ENCODE measurements around the gene NCOA1. TPM values are rescaled to one million over a fixed set of nuclear protein-coding genes. Genes with fewer than 3 reads are reported as not detected.

NCOA1 gene
- total and polyA plus RNA-seq, 10 of the 15 experiments (the other 5 are each of a cell fraction or from before 2014, with no cell fraction given), result 1.8 to 35.6 (median 6.1) TPM

DNA sequence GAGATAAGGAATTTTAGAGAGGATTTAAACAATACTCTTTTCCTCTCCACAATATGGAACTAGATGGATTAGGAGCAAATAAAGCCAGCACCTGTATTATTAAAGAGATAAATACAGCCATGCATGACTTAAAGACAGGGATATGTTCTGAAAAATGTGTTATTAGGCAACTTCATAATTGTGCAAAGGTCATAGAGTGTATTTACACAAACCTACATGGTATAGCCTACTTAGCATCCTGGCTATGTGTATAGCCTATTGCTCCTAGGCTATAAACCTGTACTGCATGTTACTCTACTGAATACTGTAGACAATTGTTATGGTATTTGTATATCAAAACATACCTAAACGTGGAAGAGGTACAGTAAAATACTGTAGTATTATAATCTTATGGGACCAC, 249.1 kb downstream of the NCOA1 start:
- ChIA-PET CTCF (interaction anchor here (1.0 kb wide), 1 partner anchor 12 kb away, joined by 3 read pairs; no protein-coding TSS in a partner anchor), RAD21 (ENCODE audit: unreplicated experiment) (no interaction called here), SMC1A (ENCODE audit: uncharacterized antibody, unreplicated experiment) (interaction anchor here (1.1 to 1.4 kb wide), 2 partner anchors 17 to 18 kb away, joined by 4 to 5 read pairs; no protein-coding TSS in a partner anchor), POLR2A (no interaction called here)
- Histone ChIP-seq H3K4me1 (ENCODE audit: control insufficient read depth, insufficient read depth, low read length) (no peaks in the 10 kb centered on the region), H4K20me1 (ENCODE audit: control insufficient read depth, insufficient read depth) (no peaks in the 10 kb centered on the region), H3K9ac (ENCODE audit: control insufficient read depth, insufficient read depth, low read length) (no peak overlapping the region), H3K79me2 (ENCODE audit: control insufficient read depth, insufficient read depth, low read length) (no peaks in the 10 kb centered on the region), H3K27ac (ENCODE audit: control insufficient read depth, insufficient read depth) (no peak overlapping the region), H3K36me3 (ENCODE audit: control insufficient read depth in 2 of 2, insufficient read depth in 2 of 2, low read length in 1 of 2) (peaks cover 0 to 1% of the 10 kb centered on the region in 2 experiments; a peak in 1 of 4 replicates), H3K4me2 (ENCODE audit: control insufficient read depth, insufficient read depth) (no peak overlapping the region), H2AFZ (ENCODE audit: control insufficient read depth, low read depth, low read length) (no peak overlapping the region), H3K27me3 (replicated peaks in 1 of 2; ENCODE audit: control insufficient read depth in 2 of 2, insufficient read depth in 2 of 2, low read length in 1 of 2) (no peaks in the 10 kb centered on the region), H3K9me3 (replicated peaks; ENCODE audit: control insufficient read depth, insufficient read depth, low read length) (no peaks in the 10 kb centered on the region), H3K4me3 (no peak overlapping the region)
- FAIRE-seq (no peak), DNase-seq (ENCODE audit: low read depth, low spot score) (no peak), ATAC-seq (no peak)
- WGBS (ENCODE audit: insufficient coverage, insufficient replicate concordance, low lambda C conversion rate, missing lambda C conversion rate), result 52% methylated on average over 1 of the region's 1 CpG
- TF ChIP-seq ZNF384 (IDR thresholded peaks at IDR 0.05; ENCODE audit: borderline replicate concordance, low read depth, low read length) (no peak), ESRRA (IDR thresholded peaks at IDR 0.05; ENCODE audit: low read length) (no peak)
- intact Hi-C loops (cut with micrococcal nuclease; ENCODE audit: unreplicated experiment) (no loop called here), in situ Hi-C loops (cut with MboI) (no loop called here)
- no TSS peak for BruUV-seq (replicated peaks)

DNA sequence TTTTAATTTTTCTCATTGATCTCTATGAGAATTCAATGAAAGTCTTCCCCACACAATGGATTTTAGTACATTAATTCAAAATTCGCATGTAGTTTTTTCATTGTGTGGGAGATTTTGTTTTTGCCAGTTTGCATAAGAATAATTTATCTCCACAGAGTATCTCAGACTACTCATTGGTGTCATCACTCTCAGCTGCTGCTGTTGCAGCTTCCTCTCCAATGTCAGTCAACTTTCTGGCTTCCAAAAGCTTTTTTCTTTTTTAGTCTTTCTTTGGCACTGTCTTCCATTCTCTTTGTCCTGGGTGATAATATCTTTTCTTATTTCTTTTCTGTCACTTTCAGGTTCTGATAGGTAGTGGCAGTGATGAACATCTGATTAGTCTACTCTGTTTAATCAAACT, 251.7 kb downstream of the NCOA1 start:
- Histone ChIP-seq H3K9ac (ENCODE audit: control insufficient read depth, insufficient read depth, low read length) (no peak overlapping the region), H3K9me3 (replicated peaks; ENCODE audit: control insufficient read depth, insufficient read depth, low read length) (no peaks in the 10 kb centered on the region), H2AFZ (ENCODE audit: control insufficient read depth, low read depth, low read length) (no peak overlapping the region), H3K4me2 (ENCODE audit: control insufficient read depth, insufficient read depth) (no peak overlapping the region), H3K36me3 (ENCODE audit: control insufficient read depth in 2 of 2, insufficient read depth in 2 of 2, low read length in 1 of 2) (peaks cover 1 to 3% of the 10 kb centered on the region in 2 experiments; a peak in 2 of 4 replicates), H3K79me2 (ENCODE audit: control insufficient read depth, insufficient read depth, low read length) (no peaks in the 10 kb centered on the region), H3K4me3 (no peak overlapping the region), H4K20me1 (ENCODE audit: control insufficient read depth, insufficient read depth) (no peaks in the 10 kb centered on the region), H3K27ac (ENCODE audit: control insufficient read depth, insufficient read depth) (no peak overlapping the region), H3K4me1 (ENCODE audit: control insufficient read depth, insufficient read depth, low read length) (no peaks in the 10 kb centered on the region), H3K27me3 (replicated peaks in 1 of 2; ENCODE audit: control insufficient read depth in 2 of 2, insufficient read depth in 2 of 2, low read length in 1 of 2) (no peaks in the 10 kb centered on the region)
- ChIA-PET SMC1A (ENCODE audit: uncharacterized antibody, unreplicated experiment) (no interaction called here), RAD21 (ENCODE audit: unreplicated experiment) (no interaction called here), POLR2A (interaction anchor here (0.7 kb wide), 1 partner anchor 23 kb away, joined by 3 read pairs; no protein-coding TSS in a partner anchor), CTCF (no interaction called here)
- WGBS (ENCODE audit: insufficient coverage, insufficient replicate concordance, low lambda C conversion rate, missing lambda C conversion rate), result 96% methylated on average over 1 of the region's 1 CpG
- DNase-seq (ENCODE audit: low read depth, low spot score), result no peak
- in situ Hi-C loops (cut with MboI), result no loop called here
- intact Hi-C loops (cut with micrococcal nuclease; ENCODE audit: unreplicated experiment), result no loop called here
- no peak for ATAC-seq
- no TSS peak for BruUV-seq (replicated peaks)
- FAIRE-seq, result no peak
- TF ChIP-seq MTA3 (IDR thresholded peaks at IDR 0.05; ENCODE audit: borderline replicate concordance, low read length) (no peak), NFIC (IDR thresholded peaks at IDR 0.05; ENCODE audit: low read depth, low read length) (no peak), HDGF (IDR thresholded peaks at IDR 0.05) (no peak), SKIL (IDR thresholded peaks at IDR 0.05; ENCODE audit: low read depth, poor library complexity, severe bottlenecking) (no peak), ZBTB4 (CRISPR knock-in tag; IDR thresholded peaks at IDR 0.05) (no peak), BACH1 (IDR thresholded peaks at IDR 0.05; ENCODE audit: borderline replicate concordance) (no peak)
- TF ChIP-seq, protein P1, sequence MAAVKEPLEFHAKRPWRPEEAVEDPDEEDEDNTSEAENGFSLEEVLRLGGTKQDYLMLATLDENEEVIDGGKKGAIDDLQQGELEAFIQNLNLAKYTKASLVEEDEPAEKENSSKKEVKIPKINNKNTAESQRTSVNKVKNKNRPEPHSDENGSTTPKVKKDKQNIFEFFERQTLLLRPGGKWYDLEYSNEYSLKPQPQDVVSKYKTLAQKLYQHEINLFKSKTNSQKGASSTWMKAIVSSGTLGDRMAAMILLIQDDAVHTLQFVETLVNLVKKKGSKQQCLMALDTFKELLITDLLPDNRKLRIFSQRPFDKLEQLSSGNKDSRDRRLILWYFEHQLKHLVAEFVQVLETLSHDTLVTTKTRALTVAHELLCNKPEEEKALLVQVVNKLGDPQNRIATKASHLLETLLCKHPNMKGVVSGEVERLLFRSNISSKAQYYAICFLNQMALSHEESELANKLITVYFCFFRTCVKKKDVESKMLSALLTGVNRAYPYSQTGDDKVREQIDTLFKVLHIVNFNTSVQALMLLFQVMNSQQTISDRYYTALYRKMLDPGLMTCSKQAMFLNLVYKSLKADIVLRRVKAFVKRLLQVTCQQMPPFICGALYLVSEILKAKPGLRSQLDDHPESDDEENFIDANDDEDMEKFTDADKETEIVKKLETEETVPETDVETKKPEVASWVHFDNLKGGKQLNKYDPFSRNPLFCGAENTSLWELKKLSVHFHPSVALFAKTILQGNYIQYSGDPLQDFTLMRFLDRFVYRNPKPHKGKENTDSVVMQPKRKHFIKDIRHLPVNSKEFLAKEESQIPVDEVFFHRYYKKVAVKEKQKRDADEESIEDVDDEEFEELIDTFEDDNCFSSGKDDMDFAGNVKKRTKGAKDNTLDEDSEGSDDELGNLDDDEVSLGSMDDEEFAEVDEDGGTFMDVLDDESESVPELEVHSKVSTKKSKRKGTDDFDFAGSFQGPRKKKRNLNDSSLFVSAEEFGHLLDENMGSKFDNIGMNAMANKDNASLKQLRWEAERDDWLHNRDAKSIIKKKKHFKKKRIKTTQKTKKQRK (IDR thresholded peaks at IDR 0.05; ENCODE audit: low read depth, low read length), result no peak

Measured in GM12878 (cell line).